Stimulated activated CD8-positive, alpha-beta memory T cell treated with anti-CD3 and anti-CD28 coated beads, Interleukin-4, amount 100 ng/mL, for 24 hours (primary cell): ENCODE results near the gene NECAB2.

Experiments
- DNase-seq: peaks from one replicate; pipeline ENCODE4 v3.0.0-alpha.2; 2020; ENCODE audit warnings: low read depth

NECAB2 gene

GRCh38 chr16:84045001-84045817, 77.2 kb downstream of the NECAB2 start:
- no peak for DNase-seq

DNA sequence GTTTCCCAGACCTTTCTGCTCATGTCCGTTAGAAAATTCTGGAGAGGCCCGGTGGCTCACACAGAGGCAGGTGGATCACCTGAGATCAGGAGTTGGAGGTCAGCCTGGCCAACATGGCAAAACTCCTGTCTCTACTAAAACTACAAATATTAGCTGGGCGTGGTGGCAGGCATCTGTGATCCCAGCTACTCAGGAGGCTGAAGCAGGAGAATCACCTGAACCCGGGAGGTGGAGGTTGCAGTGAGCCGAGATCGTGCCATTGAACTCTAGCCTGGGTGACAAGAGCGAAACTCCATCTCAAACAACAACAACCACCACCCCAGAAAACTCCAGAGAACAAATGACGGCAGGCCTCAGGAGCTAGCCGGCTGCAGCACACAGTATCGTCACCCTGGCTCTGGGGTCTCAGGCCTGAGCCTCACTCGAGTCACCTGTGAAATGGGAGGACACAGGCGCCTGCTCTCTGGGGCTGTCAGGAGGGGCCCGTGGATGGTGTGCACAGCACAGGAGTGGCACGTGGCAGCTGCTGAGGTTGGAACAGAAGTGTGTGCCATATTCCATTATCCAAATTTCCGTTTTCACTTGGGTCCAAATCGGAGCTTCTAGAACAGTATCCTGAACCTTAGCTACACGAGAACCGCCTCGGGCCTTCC, 77.9 kb downstream of the NECAB2 start:
- DNase-seq, result no peak

DNA sequence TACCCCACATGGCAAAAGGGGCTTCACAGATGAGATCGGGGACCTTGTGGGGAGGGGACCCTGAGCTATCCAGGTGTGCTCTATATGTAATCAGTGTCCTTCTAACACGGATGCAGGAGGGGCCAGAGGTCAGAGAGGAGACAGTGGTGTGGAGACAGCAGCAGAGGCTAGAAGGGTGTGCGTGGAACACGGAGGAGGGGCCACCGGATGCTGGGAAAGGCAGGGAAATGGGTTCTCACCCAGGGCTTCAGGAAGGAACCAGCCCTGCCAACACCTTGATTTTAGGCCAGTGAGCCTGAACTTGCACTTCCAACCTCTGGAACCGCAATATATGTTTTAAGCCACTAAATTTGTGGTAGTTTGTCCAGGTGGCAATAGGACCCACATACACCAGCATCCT, 79.2 kb downstream of the NECAB2 start:
- DNase-seq, result no peak

- no peak for DNase-seq
These were observed 79.6 kb downstream of the NECAB2 start for GRCh38 chr16:84047626-84048025.

GRCh38 chr16:84048270-84048669, 80.2 kb downstream of the NECAB2 start:
- no peak for DNase-seq

DNA sequence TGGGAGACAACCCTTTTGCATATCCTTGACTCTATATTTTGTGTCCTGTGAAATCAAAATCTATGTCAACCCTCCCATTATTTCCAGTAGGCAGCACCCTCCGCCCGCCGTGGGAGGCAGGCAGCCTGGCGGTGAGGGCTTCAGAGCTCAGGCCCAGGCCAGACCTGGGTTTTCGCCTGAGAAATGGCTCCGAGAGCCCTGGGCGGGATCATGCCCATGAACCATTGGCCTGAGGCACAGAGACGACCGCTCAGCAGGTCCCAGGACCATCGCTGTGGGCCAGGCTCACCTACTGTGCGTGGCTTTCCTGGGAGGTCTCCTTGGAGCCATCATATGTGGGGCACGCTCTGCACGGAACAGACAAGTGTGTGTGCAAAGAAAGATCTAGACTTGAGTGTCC, 80.8 kb downstream of the NECAB2 start:
- DNase-seq, result no peak

GRCh38 chr16:84049403-84050060, 81.5 kb downstream of the NECAB2 start:
- DNase-seq, result no peak

GRCh38 chr16:84050316-84050715, 82.3 kb downstream of the NECAB2 start:
- no peak for DNase-seq

GRCh38 chr16:84052071-84052622, 84.1 kb downstream of the NECAB2 start:
- no peak for DNase-seq
